PFSK-1 (cell line): ENCODE data around the gene ASCL2.

Experiments used
- SIN3A ChIP-seq: IDR thresholded peaks from 2 replicates; pipeline ENCODE4 v1.6.1; 2012; ENCODE audit warnings: mild to moderate bottlenecking, low read length, moderate library complexity, borderline replicate concordance; ENCODE audit not compliant: insufficient read depth
- TAF1 ChIP-seq: IDR thresholded peaks from 2 replicates; pipeline ENCODE4 v1.6.1; 2012; ENCODE audit warnings: low read length, control low read depth, borderline replicate concordance; ENCODE audit not compliant: insufficient read depth

DNA sequence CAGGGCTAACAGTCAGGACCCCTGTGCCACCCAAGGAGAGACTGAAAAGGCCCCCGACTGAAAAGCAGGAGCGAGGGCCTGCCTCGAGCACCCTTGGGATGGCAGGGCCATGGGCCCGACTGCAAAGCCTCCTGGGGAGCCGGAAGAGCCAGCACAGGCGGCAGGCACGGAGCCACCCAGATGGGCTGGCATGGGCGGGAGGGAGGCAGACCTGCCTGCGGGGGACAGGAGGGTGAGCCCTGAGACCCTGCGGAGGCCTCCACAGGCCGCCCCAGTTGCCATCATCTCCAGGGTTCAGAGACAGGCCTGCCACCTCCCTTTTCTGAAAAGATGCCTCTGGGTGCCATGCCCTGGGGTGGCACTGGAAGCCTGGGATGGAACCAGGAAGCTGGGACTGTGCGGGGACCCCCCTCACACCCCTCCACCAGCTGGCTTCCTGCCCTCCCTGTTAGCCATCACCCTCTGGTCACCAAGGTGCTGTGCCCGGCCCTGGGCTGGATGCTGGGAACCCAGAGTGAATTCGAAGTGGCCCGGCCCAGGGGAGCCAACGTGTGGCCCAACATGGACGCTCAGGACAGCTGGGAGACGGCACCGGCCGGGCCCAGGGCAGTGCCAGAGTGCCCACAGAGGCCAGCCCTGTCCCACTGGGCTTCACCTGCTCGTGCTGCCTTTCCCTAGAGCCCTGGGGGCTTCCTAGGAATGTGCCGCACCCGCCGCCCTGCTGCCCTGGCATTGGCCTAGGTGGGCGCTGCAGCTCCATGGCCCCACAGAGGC, 45.2 kb upstream of the ASCL2 start:
- TF ChIP-seq SIN3A: no peak
- TF ChIP-seq TAF1: no peak
